Right lobe of liver (tissue), 6 donors: ENCODE data around the gene ZBED2. TPM values are rescaled to one million over a fixed set of nuclear protein-coding genes. Genes with fewer than 3 reads are reported as not detected.
A peak's percentile ranks its signal among the peaks of the same experiment; 100 is the strongest.

Source experiments
- ATAC-seq, 4 donors: fragments of 200-7000 bp; cut with Tn5 transposase; one replicate each; pipeline ENCODE4 v1.9.1; 2020; ENCODE audit warnings: mild to moderate bottlenecking in 4 of 4, moderate library complexity in 4 of 4
- DNase-seq, 3 donors: peaks; one replicate each; pipeline ENCODE4 v3.0.0-alpha.2; 2020
- H3K27ac ChIP-seq, 3 donors: fragments of 200-600 bp; one replicate each; pipeline ENCODE4 v1.8.0; 2022
- H3K27me3 ChIP-seq, 2 donors: fragments of 200-600 bp; one replicate each; pipeline ENCODE4 v1.8.0; 2022
- H3K36me3 ChIP-seq, 4 donors: fragments of 200-600 bp; sonication (generic) in 1 of 4; one replicate each; pipeline versions ENCODE4 v1.5.1 to v1.8.0; 2017 to 2022; ENCODE audit warnings: control low read depth in 1 of 4
- H3K4me1 ChIP-seq, 4 donors: fragments of 200-600 bp; sonication (generic) in 1 of 4; one replicate each; pipeline versions ENCODE4 v1.5.1 to v1.8.0; 2017 to 2022; ENCODE audit warnings: control low read depth in 1 of 4
- H3K4me3 ChIP-seq, 3 donors: fragments of 200-600 bp; one replicate each; pipeline ENCODE4 v1.8.0; 2022
- H3K9me3 ChIP-seq, 4 donors: fragments of 200-600 bp; sonication (generic) in 1 of 4; one replicate each; pipeline versions ENCODE4 v1.5.1 to v1.8.0; 2017 to 2022; ENCODE audit warnings: control low read depth in 1 of 4
- POLR2A ChIP-seq: fragments of 450-650 bp; IDR thresholded peaks from one replicate; pipeline ENCODE4 v1.6.1; 2017; ENCODE audit warnings: antibody characterized with exemption, mild to moderate bottlenecking
- WGBS: methylation state at CpG from one replicate; pipeline ENCODE4 v1.1.6; 2018; ENCODE audit warnings: low coverage, low lambda C conversion rate; ENCODE audit not compliant: insufficient coverage; ENCODE audit errors: missing lambda C conversion rate; 5-methylcytosine and 5-hydroxymethylcytosine counted together
- intact Hi-C, 2 donors: fragments of 100-400 bp; cut with DNase I; formaldehyde crosslinking; loops; one replicate each; pipeline versions ENCODE4 v1.11.2 to v1.14.1; 2022
- total RNA-seq, 6 experiments: library from RNA; depleted of rRNA in 2 of 6; stranded (reverse); fragments of >200 nt in 2 of 6; fragmentation: NEBNext Ultra II Directional in 3 of 6; extraction: Animal tissue kit (Norgen Biotek cat#: 25700) in 3 of 6; gene quantifications; one replicate each; pipeline versions ENCODE4 v1.1.0 to v1.2.4, GENCODE V29; 2016 to 2023
- TF ChIP-seq, protein P1 (sequence below), 4 donors: fragments of 200-600 bp in 3 of 4; fragments of 450-650 bp in 1 of 4; IDR thresholded peaks; one replicate each; pipeline versions ENCODE4 v1.5.1 to v1.8.0; 2016 to 2022; ENCODE audit warnings: antibody characterized with exemption in 4 of 4, mild to moderate bottlenecking in 2 of 4
- donor health status: DM: no; HTN: yes; CAD: no.
- donor health status: DM: no; HTN: no; CAD: no.
- donor health status: DM: no; HTN: no; CAD: no.
- donor health status: DM: no; HTN: yes; CAD: no.
- donor health status: DM: no; HTN: yes; CAD: no.

ZBED2 gene
- total RNA-seq, 6 experiments from 2014 or later: not detected

GRCh38 chr3:111617406-111617805 is 22.3 kb upstream of the ZBED2 start:
- Histone ChIP-seq H3K4me3 (no peak overlapping the region), H3K27ac (no peak overlapping the region)
- no CpG with 5 or more reads among the region's 3 CpGs for WGBS

GRCh38 chr3:111616417-111617105 is 21.4 kb upstream of the ZBED2 start:
- 80% methylated on average over 1 of the region's 6 CpGs for WGBS
- intact Hi-C loops: no loop called here
- no peak for TF ChIP-seq POLR2A
- TF ChIP-seq, protein P1, sequence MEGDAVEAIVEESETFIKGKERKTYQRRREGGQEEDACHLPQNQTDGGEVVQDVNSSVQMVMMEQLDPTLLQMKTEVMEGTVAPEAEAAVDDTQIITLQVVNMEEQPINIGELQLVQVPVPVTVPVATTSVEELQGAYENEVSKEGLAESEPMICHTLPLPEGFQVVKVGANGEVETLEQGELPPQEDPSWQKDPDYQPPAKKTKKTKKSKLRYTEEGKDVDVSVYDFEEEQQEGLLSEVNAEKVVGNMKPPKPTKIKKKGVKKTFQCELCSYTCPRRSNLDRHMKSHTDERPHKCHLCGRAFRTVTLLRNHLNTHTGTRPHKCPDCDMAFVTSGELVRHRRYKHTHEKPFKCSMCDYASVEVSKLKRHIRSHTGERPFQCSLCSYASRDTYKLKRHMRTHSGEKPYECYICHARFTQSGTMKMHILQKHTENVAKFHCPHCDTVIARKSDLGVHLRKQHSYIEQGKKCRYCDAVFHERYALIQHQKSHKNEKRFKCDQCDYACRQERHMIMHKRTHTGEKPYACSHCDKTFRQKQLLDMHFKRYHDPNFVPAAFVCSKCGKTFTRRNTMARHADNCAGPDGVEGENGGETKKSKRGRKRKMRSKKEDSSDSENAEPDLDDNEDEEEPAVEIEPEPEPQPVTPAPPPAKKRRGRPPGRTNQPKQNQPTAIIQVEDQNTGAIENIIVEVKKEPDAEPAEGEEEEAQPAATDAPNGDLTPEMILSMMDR (IDR thresholded peaks at IDR 0.05): no peak
- ATAC-seq (peak in 3 of 4 donors; percentile 32 to 43 (median 34)), DNase-seq (no peak)
- no peaks in the 10 kb centered on the region for H3K27me3 ChIP-seq
- no peak overlapping the region for H3K27ac ChIP-seq
- no peaks in the 10 kb centered on the region for H3K9me3 ChIP-seq
- H3K4me3 ChIP-seq: no peak overlapping the region
- no peaks in the 10 kb centered on the region for H3K4me1 ChIP-seq
- no peaks in the 10 kb centered on the region for H3K36me3 ChIP-seq

More at GRCh38 chr3:111617406-111617805, 22.3 kb upstream of the ZBED2 start:
- Histone ChIP-seq H3K9me3 (no peaks in the 10 kb centered on the region), H3K4me1 (no peaks in the 10 kb centered on the region), H3K36me3 (no peaks in the 10 kb centered on the region), H3K27me3 (no peaks in the 10 kb centered on the region)
- no peak for ATAC-seq
- intact Hi-C loops: no loop called here
- no peak for TF ChIP-seq POLR2A
- TF ChIP-seq, protein P1 (IDR thresholded peaks at IDR 0.05): no peak
- no peak for DNase-seq

DNA sequence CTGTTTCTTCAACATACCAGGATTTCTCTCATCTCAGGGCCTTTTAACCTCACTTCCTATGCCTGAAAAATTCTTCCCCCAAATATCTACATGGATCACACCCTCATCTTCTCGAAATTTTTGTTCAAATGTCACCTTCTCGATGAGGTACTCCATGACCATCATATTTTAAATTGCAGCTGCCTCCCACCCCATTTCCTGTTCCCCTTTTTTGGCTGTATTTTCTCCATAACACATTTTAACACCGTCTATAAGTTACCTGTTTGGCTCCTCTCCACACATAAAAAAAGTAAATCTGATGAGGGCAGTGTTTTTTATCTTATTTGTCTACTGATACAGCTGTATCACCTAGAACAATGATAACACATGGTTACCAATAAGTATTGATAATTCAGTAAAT is 20.7 kb upstream of the ZBED2 start:
- no peak for DNase-seq
- no peaks in the 10 kb centered on the region for H3K4me1 ChIP-seq
- no peak for ATAC-seq
- WGBS: 31% methylated on average over 3 of the region's 3 CpGs
- intact Hi-C loops: no loop called here
- H3K36me3 ChIP-seq: no peaks in the 10 kb centered on the region
- TF ChIP-seq, protein P1 (IDR thresholded peaks at IDR 0.05): no peak
- TF ChIP-seq POLR2A: no peak
- H3K9me3 ChIP-seq: no peaks in the 10 kb centered on the region
- H3K27ac ChIP-seq: no peak overlapping the region
- H3K4me3 ChIP-seq: no peak overlapping the region
- no peaks in the 10 kb centered on the region for H3K27me3 ChIP-seq

DNA sequence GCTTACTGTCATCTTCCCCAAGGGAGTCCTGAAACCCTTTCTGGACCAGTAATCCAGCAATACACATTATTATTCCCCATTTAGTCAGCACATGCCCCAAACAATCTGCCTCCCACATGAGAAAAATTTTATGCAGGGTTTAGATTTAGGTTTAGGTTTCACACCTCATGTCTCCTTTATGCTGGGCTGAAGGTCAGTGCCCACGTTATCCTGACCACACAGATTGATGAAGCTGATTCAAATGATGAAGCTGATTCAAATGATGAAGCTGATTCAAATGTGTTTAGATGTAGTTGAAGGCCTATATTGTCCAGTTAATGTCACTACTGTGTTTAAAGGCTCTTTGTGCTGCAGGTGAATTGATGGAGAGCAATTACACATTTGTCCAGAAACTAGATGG is 18.1 kb upstream of the ZBED2 start:
- Histone ChIP-seq H3K36me3 (no peaks in the 10 kb centered on the region), H3K4me3 (no peak overlapping the region), H3K9me3 (no peaks in the 10 kb centered on the region), H3K27me3 (no peaks in the 10 kb centered on the region), H3K4me1 (no peaks in the 10 kb centered on the region), H3K27ac (no peak overlapping the region)
- ATAC-seq (no peak), DNase-seq (no peak)
- TF ChIP-seq, protein P1 (IDR thresholded peaks at IDR 0.05): no peak
- TF ChIP-seq POLR2A: no peak
- 46% methylated on average over 1 of the region's 1 CpG for WGBS
- intact Hi-C loops: no loop called here
